GM23338 (cell line): Measurements from ENCODE around the gene MST1.

Experiments used
- CREB1 ChIP-seq: fragments of 250-450 bp; sonication (Bioruptor Pico); IDR thresholded peaks from 2 replicates; pipeline ENCODE4 v1.5.0; 2020; ENCODE audit warnings: low read depth, mild to moderate bottlenecking, moderate library complexity
- CTCF ChIP-seq, 2 experiments: fragments of 200-600 bp in 1 of 2; sonication (generic) in 1 of 2; conservative IDR thresholded peaks; 2 replicates each; pipeline versions ENCODE4 v1.5.1 to v1.6.1; 2016 to 2017; ENCODE audit warnings: antibody characterized with exemption in 2 of 2, low read depth in 2 of 2, mild to moderate bottlenecking in 2 of 2, moderate library complexity in 1 of 2
- ETS1 ChIP-seq: IDR thresholded peaks from 2 replicates; pipeline ENCODE4 v1.6.1; 2016; ENCODE audit warnings: antibody characterized with exemption
- EZH2 ChIP-seq: fragments of 200-600 bp; sonication (generic); IDR thresholded peaks from one replicate; pipeline ENCODE4 v1.8.0; 2017; ENCODE audit warnings: antibody characterized with exemption, mild to moderate bottlenecking, low read depth; ENCODE audit not compliant: unreplicated experiment
- EZH2phosphoT487 ChIP-seq: fragments of 200-600 bp; sonication (generic); IDR thresholded peaks from one replicate; pipeline ENCODE4 v1.8.1; 2018; ENCODE audit warnings: antibody characterized with exemption; ENCODE audit not compliant: unreplicated experiment
- JUNB ChIP-seq: IDR thresholded peaks from one replicate; pipeline ENCODE4 v1.6.1; 2016; ENCODE audit warnings: antibody characterized with exemption; ENCODE audit not compliant: unreplicated experiment
- POLR2AphosphoS5 ChIP-seq: IDR thresholded peaks from 2 replicates; pipeline ENCODE4 v1.6.1; 2016; ENCODE audit warnings: antibody characterized with exemption, low read depth
- STAT1 ChIP-seq: IDR thresholded peaks from one replicate; pipeline ENCODE4 v1.6.1; 2016; ENCODE audit warnings: antibody characterized with exemption; ENCODE audit not compliant: unreplicated experiment
- ZNF114 ChIP-seq: fragments of 250-450 bp; sonication (Bioruptor Pico); IDR thresholded peaks from 2 replicates; pipeline ENCODE4 v1.5.0; 2020; ENCODE audit warnings: mild to moderate bottlenecking, moderate library complexity
- TF ChIP-seq, protein P1 (sequence below): IDR thresholded peaks from one replicate; pipeline ENCODE4 v1.6.1; 2018; ENCODE audit warnings: antibody characterized with exemption; ENCODE audit not compliant: unreplicated experiment

GRCh38 chr3:49646236-49646635 lies 43.0 kb downstream of the MST1 start:
- TF ChIP-seq EZH2, result no peak
- no peak for TF ChIP-seq POLR2AphosphoS5
- no peak for TF ChIP-seq ETS1
- TF ChIP-seq CTCF (conservative IDR thresholded peaks at IDR 0.05; ENCODE audit: low read depth in 2 of 2), result no peak
- no peak for TF ChIP-seq EZH2phosphoT487
- TF ChIP-seq, protein P1, sequence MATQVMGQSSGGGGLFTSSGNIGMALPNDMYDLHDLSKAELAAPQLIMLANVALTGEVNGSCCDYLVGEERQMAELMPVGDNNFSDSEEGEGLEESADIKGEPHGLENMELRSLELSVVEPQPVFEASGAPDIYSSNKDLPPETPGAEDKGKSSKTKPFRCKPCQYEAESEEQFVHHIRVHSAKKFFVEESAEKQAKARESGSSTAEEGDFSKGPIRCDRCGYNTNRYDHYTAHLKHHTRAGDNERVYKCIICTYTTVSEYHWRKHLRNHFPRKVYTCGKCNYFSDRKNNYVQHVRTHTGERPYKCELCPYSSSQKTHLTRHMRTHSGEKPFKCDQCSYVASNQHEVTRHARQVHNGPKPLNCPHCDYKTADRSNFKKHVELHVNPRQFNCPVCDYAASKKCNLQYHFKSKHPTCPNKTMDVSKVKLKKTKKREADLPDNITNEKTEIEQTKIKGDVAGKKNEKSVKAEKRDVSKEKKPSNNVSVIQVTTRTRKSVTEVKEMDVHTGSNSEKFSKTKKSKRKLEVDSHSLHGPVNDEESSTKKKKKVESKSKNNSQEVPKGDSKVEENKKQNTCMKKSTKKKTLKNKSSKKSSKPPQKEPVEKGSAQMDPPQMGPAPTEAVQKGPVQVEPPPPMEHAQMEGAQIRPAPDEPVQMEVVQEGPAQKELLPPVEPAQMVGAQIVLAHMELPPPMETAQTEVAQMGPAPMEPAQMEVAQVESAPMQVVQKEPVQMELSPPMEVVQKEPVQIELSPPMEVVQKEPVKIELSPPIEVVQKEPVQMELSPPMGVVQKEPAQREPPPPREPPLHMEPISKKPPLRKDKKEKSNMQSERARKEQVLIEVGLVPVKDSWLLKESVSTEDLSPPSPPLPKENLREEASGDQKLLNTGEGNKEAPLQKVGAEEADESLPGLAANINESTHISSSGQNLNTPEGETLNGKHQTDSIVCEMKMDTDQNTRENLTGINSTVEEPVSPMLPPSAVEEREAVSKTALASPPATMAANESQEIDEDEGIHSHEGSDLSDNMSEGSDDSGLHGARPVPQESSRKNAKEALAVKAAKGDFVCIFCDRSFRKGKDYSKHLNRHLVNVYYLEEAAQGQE, result no peak
- no peak for TF ChIP-seq ZNF114 (CRISPR knock-in tag)
- TF ChIP-seq CREB1 (CRISPR knock-in tag), result no peak
- TF ChIP-seq STAT1, result no peak
- TF ChIP-seq JUNB, result no peak
